B cell (primary cell): ENCODE data around the gene NMNAT2. TPM values are rescaled to one million over a fixed set of nuclear protein-coding genes. Genes with fewer than 3 reads are reported as not detected.

Experiments
- ATAC-seq: fragments of 200-7000 bp; cut with Tn5 transposase; one replicate; pipeline ENCODE4 v1.10.0; 2021; ENCODE audit warnings: low read depth, mild to moderate bottlenecking, moderate number of reproducible peaks, moderate library complexity
- CTCF ChIA-PET: fragments of 350-600 bp; sonication (Branson Sonifier 250); formaldehyde crosslinking; loops from one replicate; lab custom pipeline; 2021; ENCODE audit warnings: antibody characterized with exemption, inconsistent platforms; lab: Charles Lee
- POLR2A ChIA-PET: fragments of 350-600 bp; sonication (Branson Sonifier 250); formaldehyde crosslinking; loops from one replicate; lab custom pipeline; 2021; ENCODE audit warnings: antibody characterized with exemption; lab: Charles Lee
- DNase-seq: peaks from one replicate; pipeline ENCODE4 v3.0.0; 2013
- H2AFZ ChIP-seq: 2 replicates; pipeline ENCODE4 v1.6.1; 2012; ENCODE audit warnings: mild to moderate bottlenecking, low read depth, low read length; ENCODE audit not compliant: insufficient read depth, poor library complexity, severe bottlenecking
- H3K27ac ChIP-seq, 2 donors: 1 replicate in 1 of 2; 2 replicates in 1 of 2; pipeline ENCODE4 v1.5.1; 2012 to 2013; ENCODE audit warnings: low read length in 2 of 2, mild to moderate bottlenecking in 2 of 2, moderate library complexity in 1 of 2
- H3K27me3 ChIP-seq, 4 experiments: fragments of 200-600 bp in 1 of 4; sonication (generic) in 1 of 4; replicated peaks in 1 of 4; 1 replicate in 2 of 4; 2 replicates in 2 of 4; pipeline versions ENCODE4 v1.6.1 to v1.7.0; 2013 to 2016; ENCODE audit warnings: low read length in 3 of 4, mild to moderate bottlenecking in 2 of 4, mixed read lengths in 1 of 4, moderate library complexity in 1 of 4; ENCODE audit not compliant: insufficient read depth in 4 of 4, control insufficient read depth in 3 of 4; ENCODE audit errors: control extremely low read depth in 1 of 4
- H3K36me3 ChIP-seq, 2 experiments: replicated peaks in 1 of 2; 1 replicate in 1 of 2; 2 replicates in 1 of 2; pipeline versions ENCODE4 v1.6.1 to v1.7.1; 2013; ENCODE audit warnings: low read length in 1 of 2; ENCODE audit not compliant: insufficient read depth in 2 of 2, control insufficient read depth in 1 of 2; ENCODE audit errors: control extremely low read depth in 1 of 2, extremely low read depth in 1 of 2
- H3K4me1 ChIP-seq, 2 donors: fragments of 200-600 bp in 1 of 2; sonication (generic) in 1 of 2; 1 replicate in 1 of 2; 2 replicates in 1 of 2; pipeline versions ENCODE4 v1.5.1 to v1.6.1; 2013 to 2017; ENCODE audit warnings: low read length in 2 of 2; ENCODE audit not compliant: control insufficient read depth in 2 of 2, insufficient read depth in 2 of 2
- H3K4me2 ChIP-seq: replicated peaks from 2 replicates; pipeline ENCODE3; 2012; ENCODE audit warnings: mild to moderate bottlenecking, low read depth, low read length; ENCODE audit not compliant: poor library complexity, severe bottlenecking
- H3K4me3 ChIP-seq, 5 experiments: fragments of 200-600 bp in 1 of 5; sonication (generic) in 1 of 5; 1 replicate in 3 of 5; 2 replicates in 2 of 5; pipeline versions ENCODE4 v1.5.1 to v1.7.0; 2011 to 2016; ENCODE audit warnings: low read length in 4 of 5, mild to moderate bottlenecking in 4 of 5, low read depth in 2 of 5, control low read depth in 1 of 5, moderate library complexity in 1 of 5; ENCODE audit not compliant: insufficient read depth in 1 of 5; ENCODE audit errors: control extremely low read depth in 1 of 5, extremely low read depth in 1 of 5
- H3K79me2 ChIP-seq: fragments of 200-600 bp; sonication (generic); one replicate; pipeline ENCODE4 v1.6.0; 2016; ENCODE audit warnings: low read length; ENCODE audit not compliant: control insufficient read depth, insufficient read depth
- H3K9ac ChIP-seq: fragments of 200-600 bp; sonication (generic); 2 replicates; pipeline ENCODE4 v1.6.1; 2017; ENCODE audit warnings: mild to moderate bottlenecking, low read length, moderate library complexity
- H3K9me3 ChIP-seq, 3 donors: one replicate each; pipeline versions ENCODE4 v1.6.1 to v1.7.1; 2013; ENCODE audit warnings: low read length in 2 of 3; ENCODE audit not compliant: control insufficient read depth in 2 of 3, insufficient read depth in 1 of 3; ENCODE audit errors: control extremely low read depth in 1 of 3
- H4K20me1 ChIP-seq: 2 replicates; pipeline ENCODE4 v1.6.0; 2012; ENCODE audit warnings: mild to moderate bottlenecking, low read length; ENCODE audit not compliant: insufficient read depth, control insufficient read depth, poor library complexity, severe bottlenecking
- H3K27ac Mint-ChIP-seq: one replicate; pipeline ENCODE4 v1.8.0; 2021; ENCODE audit warnings: mixed read lengths
- H3K27me3 Mint-ChIP-seq: one replicate; pipeline ENCODE4 v1.8.0; 2021; ENCODE audit warnings: mixed read lengths
- H3K4me1 Mint-ChIP-seq: one replicate; pipeline ENCODE4 v1.8.0; 2021; ENCODE audit warnings: mixed read lengths
- H3K4me3 Mint-ChIP-seq: one replicate; pipeline ENCODE4 v1.8.0; 2021; ENCODE audit warnings: mixed read lengths
- H3K9me3 Mint-ChIP-seq: one replicate; pipeline ENCODE4 v1.8.0; 2022; ENCODE audit warnings: mixed read lengths; ENCODE audit not compliant: insufficient read depth
- EZH2 ChIP-seq: IDR thresholded peaks from 2 replicates; pipeline ENCODE4 v1.6.1; 2012; ENCODE audit warnings: borderline replicate concordance, low read depth, mild to moderate bottlenecking, moderate library complexity, low read length; ENCODE audit not compliant: insufficient read depth, poor library complexity, severe bottlenecking
- WGBS: methylation state at CpG from one replicate; pipeline ENCODE4 v1.1.5; 2013; ENCODE audit warnings: missing lambda C conversion rate; ENCODE audit not compliant: insufficient coverage; 5-methylcytosine and 5-hydroxymethylcytosine counted together
- intact Hi-C: fragments of 100-400 bp; cut with micrococcal nuclease; formaldehyde crosslinking; loops from one replicate; pipeline ENCODE4 v1.10.0; 2022
- polyA plus RNA-seq: library from polyadenylated mRNA; depleted of rRNA; stranded (reverse); fragments of >200 nt; gene quantifications from 2 replicates; pipeline ENCODE4 v1.2.3, GENCODE V29; 2012
- total RNA-seq, 2 donors: library from RNA; stranded (reverse); fragments of 120-200 nt in 1 of 2; gene quantifications; 1 replicate in 1 of 2; 2 replicates in 1 of 2; pipeline versions ENCODE4 v1.2.3 to v1.2.4, GENCODE V29; 2013 to 2022
- TF ChIP-seq, protein P1 (sequence below): fragments of 200-600 bp; IDR thresholded peaks from one replicate; pipeline ENCODE4 v1.8.0; 2022; ENCODE audit warnings: antibody characterized with exemption, mild to moderate bottlenecking

The NMNAT2 gene
- total and polyA plus RNA-seq, 2 donors (not counting 1 experiment from before 2014, with no cell fraction given), result not detected

DNA sequence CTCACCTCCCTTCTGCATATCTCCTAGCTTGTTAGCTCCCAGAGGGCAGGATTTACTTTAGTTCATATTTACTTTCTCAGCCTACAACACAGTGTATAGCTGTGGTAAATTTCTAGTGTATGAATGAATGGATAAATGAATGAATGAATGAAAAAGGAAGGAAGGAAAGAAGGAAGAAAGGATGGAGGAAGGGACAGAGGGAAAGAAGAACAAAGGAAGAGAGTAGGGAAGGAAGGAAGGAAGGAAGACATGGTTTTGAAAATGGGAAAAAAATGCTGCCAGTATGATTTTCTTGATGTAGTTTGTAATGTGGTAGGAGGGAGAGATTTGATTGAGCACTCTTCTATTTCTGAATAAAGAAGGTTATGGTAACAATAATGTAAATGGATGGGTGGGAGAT is 185.1 kb downstream of the NMNAT2 start:
- H3K27ac Mint-ChIP-seq, result no peak overlapping the region
- no peaks in the 10 kb centered on the region for H3K36me3 ChIP-seq
- no peaks in the 10 kb centered on the region for H3K79me2 ChIP-seq
- H3K9me3 Mint-ChIP-seq, result no peaks in the 10 kb centered on the region
- peaks cover 0 to 6% (median 2%) of the 10 kb centered on the region in 4 experiments for H3K27me3 ChIP-seq
- H3K9me3 ChIP-seq, result no peaks in the 10 kb centered on the region
- no peak overlapping the region for H3K9ac ChIP-seq
- CTCF ChIA-PET, result interaction anchor here (1.0 kb wide), 1 partner anchor 270 kb away, joined by 3 read pairs; no protein-coding TSS in a partner anchor
- H2AFZ ChIP-seq, result no peak overlapping the region
- intact Hi-C loops, result no loop called here
- no peak overlapping the region for H3K4me3 Mint-ChIP-seq
- ATAC-seq (no peak), DNase-seq (no peak)
- POLR2A ChIA-PET, result no interaction called here
- TF ChIP-seq, protein P1, sequence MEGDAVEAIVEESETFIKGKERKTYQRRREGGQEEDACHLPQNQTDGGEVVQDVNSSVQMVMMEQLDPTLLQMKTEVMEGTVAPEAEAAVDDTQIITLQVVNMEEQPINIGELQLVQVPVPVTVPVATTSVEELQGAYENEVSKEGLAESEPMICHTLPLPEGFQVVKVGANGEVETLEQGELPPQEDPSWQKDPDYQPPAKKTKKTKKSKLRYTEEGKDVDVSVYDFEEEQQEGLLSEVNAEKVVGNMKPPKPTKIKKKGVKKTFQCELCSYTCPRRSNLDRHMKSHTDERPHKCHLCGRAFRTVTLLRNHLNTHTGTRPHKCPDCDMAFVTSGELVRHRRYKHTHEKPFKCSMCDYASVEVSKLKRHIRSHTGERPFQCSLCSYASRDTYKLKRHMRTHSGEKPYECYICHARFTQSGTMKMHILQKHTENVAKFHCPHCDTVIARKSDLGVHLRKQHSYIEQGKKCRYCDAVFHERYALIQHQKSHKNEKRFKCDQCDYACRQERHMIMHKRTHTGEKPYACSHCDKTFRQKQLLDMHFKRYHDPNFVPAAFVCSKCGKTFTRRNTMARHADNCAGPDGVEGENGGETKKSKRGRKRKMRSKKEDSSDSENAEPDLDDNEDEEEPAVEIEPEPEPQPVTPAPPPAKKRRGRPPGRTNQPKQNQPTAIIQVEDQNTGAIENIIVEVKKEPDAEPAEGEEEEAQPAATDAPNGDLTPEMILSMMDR, result no peak
- no peak for TF ChIP-seq EZH2
- H3K4me3 ChIP-seq, result no peak overlapping the region
- peaks cover 6% of the 10 kb centered on the region for H3K27me3 Mint-ChIP-seq
- no peak overlapping the region for H3K4me2 ChIP-seq
- no peaks in the 10 kb centered on the region for H3K4me1 ChIP-seq
- H4K20me1 ChIP-seq, result no peaks in the 10 kb centered on the region
- H3K4me1 Mint-ChIP-seq, result peaks cover 2% of the 10 kb centered on the region
- no peak overlapping the region for H3K27ac ChIP-seq

- Histone ChIP-seq H3K4me2 (no peak overlapping the region), H3K9ac (no peak overlapping the region), H2AFZ (no peak overlapping the region), H3K27me3 (peaks cover 0 to 6% (median 0%) of the 10 kb centered on the region in 4 experiments), H3K27ac (no peak overlapping the region), H3K4me1 (no peaks in the 10 kb centered on the region), H3K36me3 (no peaks in the 10 kb centered on the region), H3K9me3 (no peaks in the 10 kb centered on the region), H3K4me3 (no peak overlapping the region), H3K79me2 (no peaks in the 10 kb centered on the region), H4K20me1 (no peaks in the 10 kb centered on the region)
- H3K4me3 Mint-ChIP-seq, result no peak overlapping the region
- peaks cover 6% of the 10 kb centered on the region for H3K4me1 Mint-ChIP-seq
- no CpG with 5 or more reads among the region's 1 CpG for WGBS
- intact Hi-C loops, result no loop called here
- DNase-seq (no peak), ATAC-seq (no peak)
- ChIA-PET CTCF (no interaction called here), POLR2A (no interaction called here)
- no peak overlapping the region for H3K27ac Mint-ChIP-seq
- H3K9me3 Mint-ChIP-seq, result no peaks in the 10 kb centered on the region
- TF ChIP-seq, protein P1, result no peak
- no peak for TF ChIP-seq EZH2
- H3K27me3 Mint-ChIP-seq, result peaks cover 12% of the 10 kb centered on the region
Measured at GRCh38 chr1:183231545-183231944, 186.6 kb downstream of the NMNAT2 start.
